ENCODE measurements around the gene PIP4K2A.
A peak's percentile ranks its signal among the peaks of the same experiment; 100 is the strongest.

Gene PIP4K2A

GRCh38 chr10:22713853-22714478 is 412 bp downstream of the PIP4K2A start:
- peak overlapping the region; percentile 88 for H3K9ac ChIP-seq (ENCODE audit: low read length)
- H3F3A ChIP-seq (ENCODE audit: insufficient read depth) = peaks cover 10% of the 10 kb centered on the region
- no peaks in the 10 kb centered on the region for H3K36me3 ChIP-seq (ENCODE audit: low read length)
- TF ChIP-seq EZH2phosphoT487 (conservative IDR thresholded peaks at IDR 0.05; ENCODE audit: low read length) = no peak
- TF ChIP-seq, protein P1, sequence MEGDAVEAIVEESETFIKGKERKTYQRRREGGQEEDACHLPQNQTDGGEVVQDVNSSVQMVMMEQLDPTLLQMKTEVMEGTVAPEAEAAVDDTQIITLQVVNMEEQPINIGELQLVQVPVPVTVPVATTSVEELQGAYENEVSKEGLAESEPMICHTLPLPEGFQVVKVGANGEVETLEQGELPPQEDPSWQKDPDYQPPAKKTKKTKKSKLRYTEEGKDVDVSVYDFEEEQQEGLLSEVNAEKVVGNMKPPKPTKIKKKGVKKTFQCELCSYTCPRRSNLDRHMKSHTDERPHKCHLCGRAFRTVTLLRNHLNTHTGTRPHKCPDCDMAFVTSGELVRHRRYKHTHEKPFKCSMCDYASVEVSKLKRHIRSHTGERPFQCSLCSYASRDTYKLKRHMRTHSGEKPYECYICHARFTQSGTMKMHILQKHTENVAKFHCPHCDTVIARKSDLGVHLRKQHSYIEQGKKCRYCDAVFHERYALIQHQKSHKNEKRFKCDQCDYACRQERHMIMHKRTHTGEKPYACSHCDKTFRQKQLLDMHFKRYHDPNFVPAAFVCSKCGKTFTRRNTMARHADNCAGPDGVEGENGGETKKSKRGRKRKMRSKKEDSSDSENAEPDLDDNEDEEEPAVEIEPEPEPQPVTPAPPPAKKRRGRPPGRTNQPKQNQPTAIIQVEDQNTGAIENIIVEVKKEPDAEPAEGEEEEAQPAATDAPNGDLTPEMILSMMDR (IDR thresholded peaks at IDR 0.05; ENCODE audit: insufficient read depth, low read length, poor library complexity, severe bottlenecking) = no peak
- peak overlapping the region; percentile 58 for H3K27ac ChIP-seq (ENCODE audit: low read depth, low read length)
- H3K79me2 ChIP-seq (ENCODE audit: insufficient read depth, low read length) = peaks cover 50% of the 10 kb centered on the region
- H2AFZ ChIP-seq (ENCODE audit: low read depth, low read length, severe bottlenecking) = peak overlapping the region; percentile 85
- H3K27me3 ChIP-seq (ENCODE audit: low read length) = no peaks in the 10 kb centered on the region
- peak overlapping the region; percentile 76 for H3K4me2 ChIP-seq (ENCODE audit: low read depth, low read length, poor library complexity, severe bottlenecking)
- no peaks in the 10 kb centered on the region for H3K9me3 ChIP-seq (ENCODE audit: insufficient read depth, low read length)
- H3K9me2 ChIP-seq (replicated peaks; ENCODE audit: insufficient read depth, low read length) = no peaks in the 10 kb centered on the region
- peak overlapping the region; percentile 97 for H3K4me3 ChIP-seq (ENCODE audit: insufficient read depth, low read length, poor library complexity, severe bottlenecking)
- H4K20me1 ChIP-seq (ENCODE audit: low read depth, low read length) = peaks cover 42% of the 10 kb centered on the region

DNA sequence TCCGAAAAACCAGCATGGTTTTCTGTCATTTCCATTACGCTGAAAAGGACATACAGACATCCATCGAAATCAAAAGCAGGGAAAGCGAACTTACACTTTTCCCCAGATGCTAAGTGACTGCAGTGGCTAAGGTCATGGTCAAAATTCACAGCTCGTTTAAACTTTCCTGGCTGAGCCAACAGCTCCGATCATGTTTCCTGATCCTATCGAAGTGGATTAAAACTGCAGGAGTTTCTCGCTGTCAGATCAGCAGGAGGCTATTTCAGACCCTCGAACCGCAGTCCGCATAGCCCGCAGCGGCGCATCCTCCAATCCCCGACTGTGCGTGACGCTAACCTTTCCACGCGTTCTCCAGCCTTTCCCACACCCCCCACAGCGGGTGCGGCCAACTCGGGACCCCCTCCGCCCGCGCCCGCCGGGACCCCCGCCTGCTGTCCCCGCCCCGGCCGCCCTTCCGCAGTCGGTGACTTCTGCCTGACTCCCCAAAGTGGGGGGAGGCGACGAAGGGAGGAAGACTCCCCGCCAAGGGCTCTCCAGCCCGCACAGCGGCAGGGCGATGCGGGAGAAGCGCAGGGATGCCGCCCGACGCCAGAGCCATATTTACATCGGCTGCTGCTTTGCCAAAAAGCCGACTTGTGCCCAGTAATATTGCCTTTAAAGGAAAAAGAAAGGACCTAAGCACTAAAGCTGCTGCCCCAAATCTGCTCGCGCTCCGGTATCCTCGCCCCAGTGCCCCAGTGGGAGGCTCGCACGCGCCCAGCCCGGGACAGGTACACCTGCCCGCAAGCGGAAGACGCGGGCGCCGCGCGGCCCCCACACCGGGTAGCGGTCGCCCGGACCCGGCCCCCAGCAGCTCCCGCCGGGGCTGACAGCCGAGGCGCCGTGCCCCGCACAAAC is 1.2 kb downstream of the PIP4K2A start:
- H3K4me2 ChIP-seq (ENCODE audit: low read depth, low read length, poor library complexity, severe bottlenecking) = peak overlapping the region; percentile 76
- H2AFZ ChIP-seq (ENCODE audit: low read depth, low read length, severe bottlenecking) = peak overlapping the region; percentile 85
- no peaks in the 10 kb centered on the region for H3K27me3 ChIP-seq (ENCODE audit: low read length)
- peak overlapping the region; percentile 97 for H3K4me3 ChIP-seq (ENCODE audit: insufficient read depth, low read length, poor library complexity, severe bottlenecking)
- H3K36me3 ChIP-seq (ENCODE audit: low read length) = no peaks in the 10 kb centered on the region
- H3K79me2 ChIP-seq (ENCODE audit: insufficient read depth, low read length) = peaks cover 58% of the 10 kb centered on the region
- H4K20me1 ChIP-seq (ENCODE audit: low read depth, low read length) = peaks cover 48% of the 10 kb centered on the region
- TF ChIP-seq, protein P1 (IDR thresholded peaks at IDR 0.05; ENCODE audit: insufficient read depth, low read length, poor library complexity, severe bottlenecking) = no peak
- TF ChIP-seq EZH2phosphoT487 (conservative IDR thresholded peaks at IDR 0.05; ENCODE audit: low read length) = no peak
- H3F3A ChIP-seq (ENCODE audit: insufficient read depth) = peaks cover 10% of the 10 kb centered on the region
- peak overlapping the region; percentile 88 for H3K9ac ChIP-seq (ENCODE audit: low read length)
- H3K9me3 ChIP-seq (ENCODE audit: insufficient read depth, low read length) = no peaks in the 10 kb centered on the region
- no peaks in the 10 kb centered on the region for H3K9me2 ChIP-seq (replicated peaks; ENCODE audit: insufficient read depth, low read length)
- H3K27ac ChIP-seq (ENCODE audit: low read depth, low read length) = no peak overlapping the region

- Histone ChIP-seq H3F3A (ENCODE audit: insufficient read depth) (peaks cover 10% of the 10 kb centered on the region), H3K9ac (ENCODE audit: low read length) (peak overlapping the region; percentile 88), H3K4me3 (ENCODE audit: insufficient read depth, low read length, poor library complexity, severe bottlenecking) (peak overlapping the region; percentile 97), H3K36me3 (ENCODE audit: low read length) (no peaks in the 10 kb centered on the region), H4K20me1 (ENCODE audit: low read depth, low read length) (peaks cover 52% of the 10 kb centered on the region), H3K27ac (ENCODE audit: low read depth, low read length) (no peak overlapping the region), H3K9me2 (replicated peaks; ENCODE audit: insufficient read depth, low read length) (no peaks in the 10 kb centered on the region), H3K27me3 (ENCODE audit: low read length) (no peaks in the 10 kb centered on the region), H3K4me2 (ENCODE audit: low read depth, low read length, poor library complexity, severe bottlenecking) (peak overlapping the region; percentile 76), H3K79me2 (ENCODE audit: insufficient read depth, low read length) (peaks cover 66% of the 10 kb centered on the region), H2AFZ (ENCODE audit: low read depth, low read length, severe bottlenecking) (no peak overlapping the region), H3K9me3 (ENCODE audit: insufficient read depth, low read length) (no peaks in the 10 kb centered on the region)
- TF ChIP-seq EZH2phosphoT487 (conservative IDR thresholded peaks at IDR 0.05; ENCODE audit: low read length) = no peak
- TF ChIP-seq, protein P1 (IDR thresholded peaks at IDR 0.05; ENCODE audit: insufficient read depth, low read length, poor library complexity, severe bottlenecking) = no peak
Measured at GRCh38 chr10:22712211-22712955, 2.0 kb downstream of the PIP4K2A start.
